Progenitor cell of endocrine pancreas (in vitro differentiated cells): ENCODE results near the gene TGFA. TPM values are rescaled to one million over a fixed set of nuclear protein-coding genes. Genes with fewer than 3 reads are reported as not detected.

ENCODE experiments used
- DNase-seq: peaks from one replicate; pipeline ENCODE4 v3.0.0; 2021; ENCODE audit warnings: low spot score; ENCODE audit not compliant: unreplicated experiment
- H3K27ac Mint-ChIP-seq: 2 replicates; pipeline ENCODE4 v1.8.0; 2021; ENCODE audit warnings: mild to moderate bottlenecking, moderate library complexity, mixed read lengths
- H3K27me3 Mint-ChIP-seq: 2 replicates; pipeline ENCODE4 v1.8.0; 2021; ENCODE audit warnings: mixed read lengths
- H3K36me3 Mint-ChIP-seq: 2 replicates; pipeline ENCODE4 v1.8.0; 2022; ENCODE audit warnings: mixed read lengths; ENCODE audit not compliant: insufficient read depth
- H3K4me1 Mint-ChIP-seq: 2 replicates; pipeline ENCODE4 v1.8.0; 2021; ENCODE audit warnings: low read depth, mixed read lengths
- H3K4me3 Mint-ChIP-seq: 2 replicates; pipeline ENCODE4 v1.8.0; 2021; ENCODE audit warnings: low read depth, mild to moderate bottlenecking, moderate library complexity, mixed read lengths
- H3K9me3 Mint-ChIP-seq: 2 replicates; pipeline ENCODE4 v1.8.0; 2021; ENCODE audit warnings: low read depth, mixed read lengths
- CTCF ChIP-seq: fragments of 200-600 bp; sonication (generic); IDR thresholded peaks from one replicate; pipeline ENCODE4 v1.5.0; 2021; ENCODE audit warnings: antibody characterized with exemption, mild to moderate bottlenecking; ENCODE audit not compliant: unreplicated experiment
- total RNA-seq: library from RNA; stranded (reverse); gene quantifications from 2 replicates; pipeline ENCODE4 v1.2.1, GENCODE V29; 2021

The TGFA gene
- total RNA-seq, 1 donor from 2014 or later: 3.0 TPM

DNA sequence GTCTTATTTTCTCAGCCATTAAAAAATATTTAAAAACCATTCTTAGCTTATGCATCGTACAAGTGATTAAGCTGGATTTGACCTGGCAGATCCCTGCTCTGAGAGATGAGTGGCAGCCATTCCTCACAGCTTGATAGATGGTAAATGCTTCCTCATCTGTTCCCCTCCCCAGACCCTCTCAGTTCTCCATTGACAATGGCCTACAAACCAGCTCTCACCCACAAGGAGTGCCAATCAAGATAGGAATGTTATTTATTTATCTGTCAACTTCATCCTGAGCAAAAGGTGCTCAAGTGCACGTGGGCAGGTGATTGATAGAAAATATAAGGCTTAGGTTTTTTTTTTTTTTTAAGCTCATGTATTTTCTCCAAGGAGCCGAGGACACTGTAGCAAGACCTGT, 153.1 kb downstream of the TGFA start:
- DNase-seq: no peak
- H3K27ac Mint-ChIP-seq: no peak overlapping the region
- no peaks in the 10 kb centered on the region for H3K4me1 Mint-ChIP-seq
- H3K36me3 Mint-ChIP-seq: no peaks in the 10 kb centered on the region
- no peak overlapping the region for H3K4me3 Mint-ChIP-seq
- peaks cover 11% of the 10 kb centered on the region for H3K27me3 Mint-ChIP-seq
- TF ChIP-seq CTCF: no peak
- H3K9me3 Mint-ChIP-seq: no peaks in the 10 kb centered on the region

- Mint-ChIP-seq H3K4me1 (no peaks in the 10 kb centered on the region), H3K27me3 (peaks cover 11% of the 10 kb centered on the region), H3K4me3 (no peak overlapping the region), H3K36me3 (no peaks in the 10 kb centered on the region), H3K9me3 (no peaks in the 10 kb centered on the region), H3K27ac (no peak overlapping the region)
- no peak for DNase-seq
- TF ChIP-seq CTCF: no peak
Observed at GRCh38 chr2:70399046-70399445, 154.6 kb downstream of the TGFA start.

Other genes with a start within 250 kb of the TGFA start
- gene ADD2, start 214.4 kb upstream of the TGFA start, total RNA-seq: 1.1 and 1.3 TPM in 2 replicates
- not detected in 2 replicates for gene FIGLA, start 236.8 kb upstream of the TGFA start, total RNA-seq